Adipocyte (in vitro differentiated cells): Measurements from ENCODE around the gene FLRT1.
A peak's percentile ranks its signal among the peaks of the same experiment; 100 is the strongest.

Source experiments
- DNase-seq: peaks from one replicate; pipeline ENCODE4 v3.0.0-alpha.2; 2015; ENCODE audit warnings: low read depth
- H3K27me3 ChIP-seq: replicated peaks from 2 replicates; pipeline ENCODE4 v1.7.0; 2013; ENCODE audit warnings: mild to moderate bottlenecking, low read length, moderate library complexity; ENCODE audit not compliant: control insufficient read depth, insufficient read depth
- H3K36me3 ChIP-seq: 2 replicates; pipeline ENCODE4 v1.7.0; 2013; ENCODE audit warnings: low read length, mild to moderate bottlenecking, moderate library complexity; ENCODE audit not compliant: control insufficient read depth, insufficient read depth, severe bottlenecking
- H3K4me1 ChIP-seq: 2 replicates; pipeline ENCODE4 v1.7.0; 2013; ENCODE audit warnings: mild to moderate bottlenecking, low read length, moderate library complexity; ENCODE audit not compliant: control insufficient read depth, insufficient read depth
- H3K4me3 ChIP-seq: 2 replicates; pipeline ENCODE4 v1.7.0; 2013; ENCODE audit warnings: mild to moderate bottlenecking, low read length, moderate library complexity
- H3K9ac ChIP-seq: 2 replicates; pipeline ENCODE4 v1.7.0; 2013; ENCODE audit warnings: mild to moderate bottlenecking, low read length, moderate library complexity
- H3K9me3 ChIP-seq: 2 replicates; pipeline ENCODE4 v1.7.0; 2013; ENCODE audit warnings: mild to moderate bottlenecking, low read length, moderate library complexity; ENCODE audit not compliant: control insufficient read depth

Gene FLRT1

GRCh38 chr11:64029773-64030172 lies 6.0 kb upstream of the FLRT1 start:
- no peaks in the 10 kb centered on the region for H3K9me3 ChIP-seq
- H3K27me3 ChIP-seq = peaks cover 31% of the 10 kb centered on the region
- H3K4me1 ChIP-seq = peaks cover 2% of the 10 kb centered on the region
- DNase-seq = no peak
- H3K9ac ChIP-seq = no peak overlapping the region
- no peak overlapping the region for H3K4me3 ChIP-seq
- no peaks in the 10 kb centered on the region for H3K36me3 ChIP-seq

DNA sequence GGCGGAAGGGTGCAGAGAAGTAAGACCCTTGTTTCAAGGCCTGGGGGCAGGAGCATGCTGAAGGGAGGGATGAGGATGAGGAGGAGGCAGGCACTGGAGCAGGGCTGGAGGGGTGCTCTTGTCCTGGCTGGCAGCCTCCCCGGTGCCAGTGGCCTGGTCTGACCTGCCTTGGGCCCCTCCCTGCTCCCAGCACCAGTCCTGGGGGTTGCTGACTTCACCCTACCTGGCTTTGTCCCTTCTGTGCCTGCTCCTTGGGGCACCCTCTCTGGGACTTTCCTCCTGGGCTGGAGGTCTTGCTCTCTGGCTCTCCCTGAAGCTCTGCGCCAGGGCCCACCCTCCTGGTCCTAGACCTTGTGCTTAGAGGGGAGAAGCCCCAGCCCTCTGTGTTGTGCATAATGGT lies 4.7 kb upstream of the FLRT1 start:
- no peak for DNase-seq
- H3K4me3 ChIP-seq = no peak overlapping the region
- peaks cover 36% of the 10 kb centered on the region for H3K27me3 ChIP-seq
- no peaks in the 10 kb centered on the region for H3K9me3 ChIP-seq
- no peaks in the 10 kb centered on the region for H3K36me3 ChIP-seq
- H3K4me1 ChIP-seq = peaks cover 2% of the 10 kb centered on the region
- H3K9ac ChIP-seq = no peak overlapping the region

DNA sequence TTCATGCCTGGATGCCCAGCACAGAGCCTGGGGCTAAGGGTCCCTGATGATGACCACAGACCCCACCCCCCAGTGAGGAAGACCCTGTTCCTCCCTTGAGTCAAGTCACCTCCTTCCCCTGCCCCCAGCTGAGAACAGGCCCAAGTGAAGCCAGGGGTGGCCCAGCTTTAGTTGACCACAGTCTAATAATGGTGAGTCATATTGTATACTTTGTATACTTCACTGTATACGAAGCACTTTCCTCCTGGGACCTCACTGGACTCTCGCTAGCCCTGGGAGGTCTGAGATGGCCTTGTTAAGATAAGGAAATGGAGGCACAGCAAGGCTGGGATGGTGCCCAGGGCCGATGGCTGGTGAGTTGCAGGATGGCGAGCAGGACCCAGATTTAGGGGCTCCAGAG lies 3.7 kb upstream of the FLRT1 start:
- no peaks in the 10 kb centered on the region for H3K9me3 ChIP-seq
- no peak for DNase-seq
- H3K27me3 ChIP-seq = peaks cover 30% of the 10 kb centered on the region
- no peaks in the 10 kb centered on the region for H3K36me3 ChIP-seq
- no peak overlapping the region for H3K9ac ChIP-seq
- H3K4me1 ChIP-seq = peaks cover 2% of the 10 kb centered on the region
- H3K4me3 ChIP-seq = no peak overlapping the region

- Histone ChIP-seq H3K4me1 (no peaks in the 10 kb centered on the region), H3K9me3 (no peaks in the 10 kb centered on the region), H3K36me3 (no peaks in the 10 kb centered on the region), H3K9ac (no peak overlapping the region), H3K4me3 (no peak overlapping the region), H3K27me3 (peaks cover 21% of the 10 kb centered on the region)
- DNase-seq = no peak
Measured at GRCh38 chr11:64034411-64034811, 1.3 kb upstream of the FLRT1 start.

- no peak overlapping the region for H3K9ac ChIP-seq
- no peaks in the 10 kb centered on the region for H3K36me3 ChIP-seq
- no peaks in the 10 kb centered on the region for H3K9me3 ChIP-seq
- no peak overlapping the region for H3K4me3 ChIP-seq
- peaks cover 21% of the 10 kb centered on the region for H3K27me3 ChIP-seq
- no peaks in the 10 kb centered on the region for H3K4me1 ChIP-seq
- DNase-seq = no peak
Measured at GRCh38 chr11:64035081-64035524, 628 bp upstream of the FLRT1 start.

DNA sequence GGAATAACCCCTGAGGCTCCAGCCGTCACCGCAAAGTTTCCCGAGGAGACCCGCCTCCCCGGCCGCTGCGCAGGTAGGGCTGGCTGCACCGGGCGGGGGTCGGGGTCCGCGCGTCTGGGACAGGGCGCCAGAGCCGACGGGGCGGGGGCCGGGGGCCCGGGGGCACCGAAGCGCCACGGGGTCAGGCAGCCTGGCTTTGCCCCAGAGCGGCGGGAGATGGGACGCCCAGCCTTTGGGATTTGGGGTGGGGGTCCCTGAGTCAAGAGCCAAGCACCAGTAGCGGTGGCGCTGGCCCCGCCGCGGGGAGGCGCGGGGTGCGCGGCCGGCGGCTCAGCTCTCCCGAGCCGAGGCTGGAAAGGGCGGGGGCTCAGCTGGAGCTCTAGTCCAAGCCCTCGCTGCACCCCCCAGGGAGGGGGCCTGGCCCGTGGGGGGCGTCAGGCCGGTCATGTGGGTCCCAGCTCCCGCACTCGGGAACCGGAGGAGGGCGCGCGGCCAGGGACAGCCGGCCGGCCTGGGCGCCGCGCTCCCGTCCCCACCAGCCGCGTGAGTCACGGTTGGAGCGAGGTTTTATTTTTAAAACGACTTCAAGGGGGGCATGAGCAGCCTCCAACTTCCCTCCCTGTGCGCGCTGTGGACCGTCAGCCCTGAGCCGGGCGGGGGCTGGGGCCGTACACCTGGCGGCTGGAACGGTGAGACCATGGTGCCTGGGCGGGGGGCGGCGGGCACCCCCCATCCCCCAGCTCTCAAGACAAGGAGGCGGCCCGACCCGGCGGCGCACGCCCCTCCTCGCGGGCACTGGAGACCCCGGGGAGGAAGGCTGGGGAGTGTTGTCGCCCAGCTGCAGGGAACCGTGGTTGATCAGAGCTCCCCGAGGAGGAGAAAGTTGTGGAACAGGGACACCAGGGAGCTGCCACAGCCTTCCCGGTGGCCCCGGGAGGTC lies 626 bp downstream of the FLRT1 start:
- Histone ChIP-seq H3K9me3 (no peaks in the 10 kb centered on the region), H3K9ac (no peak overlapping the region), H3K27me3 (peaks cover 18% of the 10 kb centered on the region), H3K4me1 (no peaks in the 10 kb centered on the region), H3K4me3 (peak overlapping the region; percentile 70), H3K36me3 (no peaks in the 10 kb centered on the region)
- DNase-seq = peak; percentile 74

DNA sequence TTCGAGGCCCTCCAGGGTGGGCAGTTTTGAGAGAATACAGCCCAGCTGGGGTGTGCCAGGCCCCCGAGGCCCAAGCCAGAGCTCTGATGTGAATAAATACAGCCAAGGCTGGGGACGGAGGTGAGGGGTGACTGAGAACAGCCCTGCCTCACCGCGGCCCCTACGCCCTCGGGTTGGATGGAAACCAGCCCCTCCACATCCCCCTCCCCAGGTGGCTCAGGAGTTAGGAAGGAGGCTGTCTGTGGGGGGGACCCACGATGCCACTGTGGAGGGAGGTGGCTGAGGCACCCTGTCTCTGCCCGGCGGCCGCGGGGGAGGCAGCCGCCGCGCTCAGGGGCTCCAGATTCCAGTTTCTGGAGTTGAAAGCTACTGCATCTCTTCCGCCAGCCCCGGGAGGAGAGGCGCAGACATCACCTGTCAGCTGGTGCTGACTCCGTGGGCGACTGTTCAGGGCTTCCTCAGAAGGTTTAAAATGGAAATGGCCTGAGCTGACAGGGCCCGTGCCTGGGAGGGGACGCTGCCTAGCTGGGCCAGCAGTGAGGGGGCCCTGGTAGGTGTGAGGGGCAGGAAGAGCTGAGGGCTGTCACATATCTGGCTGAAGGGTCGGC lies 1.4 kb downstream of the FLRT1 start:
- Histone ChIP-seq H3K4me1 (no peaks in the 10 kb centered on the region), H3K27me3 (peaks cover 20% of the 10 kb centered on the region), H3K36me3 (no peaks in the 10 kb centered on the region), H3K4me3 (no peak overlapping the region), H3K9me3 (no peaks in the 10 kb centered on the region), H3K9ac (no peak overlapping the region)
- no peak for DNase-seq

GRCh38 chr11:64038500-64038899 lies 2.8 kb downstream of the FLRT1 start:
- Histone ChIP-seq H3K27me3 (peaks cover 16% of the 10 kb centered on the region), H3K4me1 (no peaks in the 10 kb centered on the region)

DNA sequence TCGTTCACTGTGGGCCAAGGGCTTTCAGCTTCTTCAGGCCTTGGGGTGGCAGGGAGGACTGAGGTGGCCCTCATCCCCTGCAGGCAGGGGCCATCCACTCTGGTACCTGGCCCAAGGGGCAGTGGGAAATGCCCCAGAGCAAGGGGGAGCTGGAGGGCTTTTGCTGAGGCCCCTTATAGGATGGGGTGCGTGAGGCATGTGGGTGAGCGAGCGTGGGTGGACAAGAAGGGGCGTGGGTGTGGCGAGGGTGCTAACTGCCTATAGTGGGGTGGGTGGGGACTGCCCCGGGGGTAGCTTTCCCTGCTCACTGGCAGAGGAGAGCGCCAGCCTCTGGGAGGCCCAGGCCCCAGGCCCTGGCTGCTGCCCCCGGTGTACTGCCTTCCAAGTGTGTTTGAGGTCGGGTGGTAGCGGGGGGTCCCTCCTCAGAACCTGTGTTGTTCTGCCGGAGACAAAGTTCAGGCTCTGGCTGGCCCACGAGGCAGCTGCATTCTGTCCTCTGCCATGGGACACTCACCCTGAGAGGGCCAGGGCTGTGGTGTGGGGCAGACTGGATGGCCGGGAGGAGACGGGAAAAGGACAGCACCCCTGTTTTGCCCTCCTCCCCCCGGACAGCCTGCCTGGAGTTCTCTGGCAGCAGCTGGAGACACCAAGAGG lies 3.4 kb downstream of the FLRT1 start:
- H3K36me3 ChIP-seq = no peaks in the 10 kb centered on the region
- H3K27me3 ChIP-seq = peaks cover 15% of the 10 kb centered on the region
- no peak for DNase-seq
- H3K4me1 ChIP-seq = no peaks in the 10 kb centered on the region
- H3K9ac ChIP-seq = no peak overlapping the region
- H3K9me3 ChIP-seq = no peaks in the 10 kb centered on the region
- H3K4me3 ChIP-seq = no peak overlapping the region

More at GRCh38 chr11:64038500-64038899, 2.8 kb downstream of the FLRT1 start:
- no peak overlapping the region for H3K9ac ChIP-seq
- no peak overlapping the region for H3K4me3 ChIP-seq
- H3K9me3 ChIP-seq = no peaks in the 10 kb centered on the region
- DNase-seq = no peak
- no peaks in the 10 kb centered on the region for H3K36me3 ChIP-seq

DNA sequence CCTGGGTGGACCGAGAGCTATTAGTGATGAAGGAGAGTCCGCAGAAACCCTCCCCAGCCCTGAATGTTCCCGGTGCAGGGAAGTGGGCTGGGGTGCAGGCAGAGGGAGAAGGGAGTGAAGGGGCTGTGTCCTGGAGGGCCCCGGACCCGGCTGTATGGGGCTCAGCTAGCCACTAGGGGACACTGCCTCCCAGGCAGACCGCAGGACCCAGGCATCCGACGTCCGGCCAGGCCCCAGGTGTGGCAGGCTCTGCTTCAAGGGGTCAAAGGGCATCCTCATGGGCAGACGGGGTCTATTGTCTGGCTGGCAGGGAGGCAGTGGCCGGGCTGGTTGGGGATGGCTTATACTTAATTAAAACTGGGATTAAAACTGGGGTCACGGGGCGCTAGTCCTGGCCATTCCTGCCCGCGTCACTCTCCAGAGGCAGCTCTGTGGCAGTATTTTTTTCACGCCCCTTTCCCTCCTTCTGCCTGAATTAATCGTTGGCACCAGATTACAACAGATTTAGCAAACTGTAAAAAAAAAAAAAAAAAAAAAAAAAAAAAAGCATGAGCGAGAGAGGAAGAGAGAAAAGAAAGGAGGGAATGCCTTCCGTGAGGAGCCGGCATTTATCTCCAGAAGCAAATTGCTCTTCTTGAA lies 5.1 kb downstream of the FLRT1 start:
- Histone ChIP-seq H3K9me3 (no peaks in the 10 kb centered on the region), H3K36me3 (no peaks in the 10 kb centered on the region), H3K9ac (no peak overlapping the region), H3K27me3 (peaks cover 11% of the 10 kb centered on the region), H3K4me1 (no peaks in the 10 kb centered on the region), H3K4me3 (no peak overlapping the region)
- no peak for DNase-seq

DNA sequence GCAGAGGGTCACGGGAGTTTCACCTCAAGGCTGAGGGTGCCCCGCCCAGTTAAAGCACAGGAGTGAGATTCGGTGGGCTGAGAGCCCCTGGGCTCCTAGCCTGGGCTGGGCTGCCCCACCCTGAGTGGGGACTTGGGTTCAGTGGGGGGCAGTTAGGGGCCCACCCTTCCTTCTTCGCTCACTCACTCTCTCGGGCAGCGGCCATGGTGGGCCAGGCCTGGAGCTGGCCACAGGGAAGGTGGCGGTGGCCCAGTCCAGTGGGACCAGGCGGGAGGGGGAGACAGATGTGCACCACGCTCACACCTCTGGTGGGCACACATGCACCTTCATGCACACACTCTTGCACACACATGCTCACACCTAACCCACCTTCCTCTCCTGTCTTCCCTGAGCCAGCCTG lies 6.1 kb downstream of the FLRT1 start:
- no peaks in the 10 kb centered on the region for H3K4me1 ChIP-seq

More for the DNA sequence above, 6.1 kb downstream of the FLRT1 start:
- no peaks in the 10 kb centered on the region for H3K36me3 ChIP-seq
- H3K4me3 ChIP-seq = no peak overlapping the region
- DNase-seq = no peak
- peaks cover 13% of the 10 kb centered on the region for H3K27me3 ChIP-seq
- no peak overlapping the region for H3K9ac ChIP-seq
- H3K9me3 ChIP-seq = no peaks in the 10 kb centered on the region
